ENCODE measurements around the gene CERS6.
"Not testable (repeated sequence)": the region's sequence is repeated elsewhere in the genome, so short reads cannot be mapped to it uniquely, and the experiment has no call there.

CERS6 gene

GRCh38 chr2:168455645-168456520 lies at the start of gene CERS6:
Gene CERS6, plus strand, starts transcription at chr2:168456272. Its CDS starts 177 bp downstream, at chr2:168456449.
- DNase-seq (ENCODE audit: low read depth), result peak; percentile 46

- DNase-seq (ENCODE audit: low read depth), result not testable (repeated sequence)
Measured at GRCh38 chr2:168412301-168412700, 43.8 kb upstream of the CERS6 start.

- not testable (repeated sequence) for DNase-seq (ENCODE audit: low read depth)
Measured at GRCh38 chr2:168413101-168413500, 43.0 kb upstream of the CERS6 start.

GRCh38 chr2:168416555-168416954 lies 39.5 kb upstream of the CERS6 start:
- DNase-seq (ENCODE audit: low read depth), result no peak

GRCh38 chr2:168422584-168422983 lies 33.5 kb upstream of the CERS6 start:
- DNase-seq (ENCODE audit: low read depth), result no peak

- no peak for DNase-seq (ENCODE audit: low read depth)
Measured at GRCh38 chr2:168424112-168424951, 31.7 kb upstream of the CERS6 start.

- no peak for DNase-seq (ENCODE audit: low read depth)
Measured at GRCh38 chr2:168424971-168425370, 31.1 kb upstream of the CERS6 start.

- DNase-seq (ENCODE audit: low read depth), result no peak
Measured at GRCh38 chr2:168426861-168427260, 29.2 kb upstream of the CERS6 start.

- peak; percentile 3 for DNase-seq (ENCODE audit: low read depth)
Measured at GRCh38 chr2:168427451-168427850, 28.6 kb upstream of the CERS6 start.

- DNase-seq (ENCODE audit: low read depth), result no peak
Measured at GRCh38 chr2:168428431-168428830, 27.6 kb upstream of the CERS6 start.

GRCh38 chr2:168429988-168430387 lies 26.1 kb upstream of the CERS6 start:
- no peak for DNase-seq (ENCODE audit: low read depth)

- no peak for DNase-seq (ENCODE audit: low read depth)
Measured at GRCh38 chr2:168430431-168430830, 25.6 kb upstream of the CERS6 start.

GRCh38 chr2:168431301-168432024 lies 24.6 kb upstream of the CERS6 start:
- DNase-seq (ENCODE audit: low read depth), result no peak

- DNase-seq (ENCODE audit: low read depth), result no peak
Measured at GRCh38 chr2:168432100-168432499, 24.0 kb upstream of the CERS6 start.

GRCh38 chr2:168432565-168433186 lies 23.4 kb upstream of the CERS6 start:
- no peak for DNase-seq (ENCODE audit: low read depth)

- DNase-seq (ENCODE audit: low read depth), result no peak
Measured at GRCh38 chr2:168433527-168433926, 22.5 kb upstream of the CERS6 start.

GRCh38 chr2:168434146-168434545 lies 21.9 kb upstream of the CERS6 start:
- no peak for DNase-seq (ENCODE audit: low read depth)

GRCh38 chr2:168436840-168437239 lies 19.2 kb upstream of the CERS6 start:
- DNase-seq (ENCODE audit: low read depth), result no peak

GRCh38 chr2:168438553-168438952 lies 17.5 kb upstream of the CERS6 start:
- DNase-seq (ENCODE audit: low read depth), result no peak

- DNase-seq (ENCODE audit: low read depth), result no peak
Measured at GRCh38 chr2:168439536-168439935, 16.5 kb upstream of the CERS6 start.

GRCh38 chr2:168441214-168441872 lies 14.7 kb upstream of the CERS6 start:
- no peak for DNase-seq (ENCODE audit: low read depth)

Measured in HS-27A (cell line).